Spleen (tissue), 7 donors: ENCODE data around the gene PDLIM5.

Source experiments
- CTCF ChIP-seq, 11 experiments: fragments of 200-600 bp in 7 of 11; fragments of 450-650 bp in 4 of 11; sonication (generic) in 4 of 11; IDR thresholded peaks in 8 of 11; conservative IDR thresholded peaks in 3 of 11; 1 replicate in 7 of 11; 2 replicates in 4 of 11; pipeline versions ENCODE4 v1.4.0 to v1.8.0; 2016 to 2021; ENCODE audit warnings: antibody characterized with exemption in 11 of 11, inconsistent platforms in 4 of 11, mild to moderate bottlenecking in 1 of 11
- POLR2A ChIP-seq, 3 donors: fragments of 450-650 bp; IDR thresholded peaks; one replicate each; pipeline ENCODE4 v1.5.1; 2017; ENCODE audit warnings: antibody characterized with exemption in 3 of 3, mild to moderate bottlenecking in 1 of 3
- POLR2AphosphoS5 ChIP-seq, 3 donors: sonication (generic); formaldehyde crosslinking; IDR thresholded peaks; one replicate each; pipeline ENCODE4 v1.5.1; 2017; ENCODE audit warnings: antibody characterized with exemption in 3 of 3
- donor health status: DM: no; HTN: no; CAD: no; lungs with moderate emphysema.
- donor health status: DM: no; HTN: no; CAD: no.
- donor health status: DM: no; HTN: no; CAD: no.

- TF ChIP-seq CTCF (IDR thresholded peaks at IDR 0.05 in 8 of 11, conservative IDR thresholded peaks at IDR 0.05 in 3 of 11) (no peak), POLR2A (IDR thresholded peaks at IDR 0.05) (no peak), POLR2AphosphoS5 (IDR thresholded peaks at IDR 0.05) (no peak)
Observed at GRCh38 chr4:94595013-94595412, 143.3 kb downstream of the PDLIM5 start.
